Panc1 (cell line): ENCODE results near the gene BMPR2. TPM values are rescaled to one million over a fixed set of nuclear protein-coding genes. Genes with fewer than 3 reads are reported as not detected.

Experiments used
- ATAC-seq: fragments of 200-7000 bp; cut with Tn5 transposase; 2 replicates; pipeline ENCODE4 v1.9.1; 2020; ENCODE audit warnings: mild to moderate bottlenecking, moderate library complexity
- BruUV-seq: library from RNA; stranded (reverse); fragments of 400-500 nt; replicated peaks from 2 replicates; lab custom pipeline; 2021; lab: Mats Ljungman, UMichigan
- CTCF ChIA-PET: fragments of 300-600 bp; sonication (Branson Sonifier 250); formaldehyde crosslinking; loops from one replicate; lab custom pipeline; 2022; ENCODE audit warnings: antibody characterized with exemption; lab: Charles Lee
- POLR2A ChIA-PET: fragments of 300-600 bp; sonication (Branson Sonifier 250); formaldehyde crosslinking; loops from one replicate; lab custom pipeline; 2022; ENCODE audit warnings: antibody characterized with exemption; lab: Charles Lee
- DNase-seq: peaks from one replicate; pipeline ENCODE4 v3.0.0-alpha.2; 2010; ENCODE audit warnings: low read depth, low spot score
- H3K27ac ChIP-seq: 2 replicates; pipeline ENCODE4 v1.5.1; 2011; ENCODE audit warnings: mild to moderate bottlenecking, low read length, inconsistent platforms
- H3K27me3 ChIP-seq: fragments of 200-500 bp; sonication (Bioruptor generic); 2 replicates; pipeline ENCODE4 v1.6.0; 2014; ENCODE audit warnings: low read length, inconsistent platforms; ENCODE audit not compliant: control insufficient read depth, insufficient read depth
- H3K36me3 ChIP-seq: fragments of 200-500 bp; sonication (Bioruptor generic); 2 replicates; pipeline ENCODE4 v1.5.1; 2014; ENCODE audit warnings: inconsistent platforms, mild to moderate bottlenecking, low read length, moderate library complexity; ENCODE audit not compliant: control insufficient read depth, insufficient read depth
- H3K4me1 ChIP-seq: 2 replicates; pipeline ENCODE4 v1.5.1; 2011; ENCODE audit warnings: inconsistent platforms, mild to moderate bottlenecking, low read length, moderate library complexity; ENCODE audit not compliant: control insufficient read depth, insufficient read depth
- H3K4me3 ChIP-seq, 2 experiments: 2 replicates each; pipeline ENCODE4 v1.5.1; 2011 to 2012; ENCODE audit warnings: low read depth in 2 of 2, low read length in 2 of 2, mild to moderate bottlenecking in 2 of 2, inconsistent platforms in 1 of 2, moderate library complexity in 1 of 2
- H3K9me3 ChIP-seq: fragments of 200-500 bp; sonication (Bioruptor generic); 2 replicates; pipeline ENCODE4 v1.5.1; 2014; ENCODE audit warnings: low read depth, mild to moderate bottlenecking, inconsistent platforms, low read length, moderate library complexity; ENCODE audit not compliant: control insufficient read depth, insufficient read depth
- CTCF ChIP-seq: fragments of 450-650 bp; IDR thresholded peaks from 2 replicates; pipeline ENCODE4 v1.5.1; 2017; ENCODE audit warnings: mild to moderate bottlenecking
- POLR2AphosphoS5 ChIP-seq: IDR thresholded peaks from 2 replicates; pipeline ENCODE4 v1.6.1; 2012; ENCODE audit warnings: mild to moderate bottlenecking, low read depth, low read length, moderate library complexity
- REST ChIP-seq, 2 experiments: IDR thresholded peaks; 2 replicates each; pipeline ENCODE4 v1.6.1; 2011 to 2012; ENCODE audit warnings: low read depth in 2 of 2, control low read depth in 1 of 2, low read length in 1 of 2, mild to moderate bottlenecking in 1 of 2, moderate library complexity in 1 of 2; ENCODE audit not compliant: insufficient read depth in 1 of 2
- SIN3A ChIP-seq: IDR thresholded peaks from 2 replicates; pipeline ENCODE4 v1.6.1; 2012; ENCODE audit warnings: low read depth, mild to moderate bottlenecking, low read length, moderate library complexity, borderline replicate concordance; ENCODE audit not compliant: insufficient read depth
- TCF7L2 ChIP-seq: IDR thresholded peaks from 2 replicates; pipeline ENCODE4 v1.6.1; 2011; ENCODE audit warnings: mild to moderate bottlenecking, low read depth, low read length, inconsistent platforms
- in situ Hi-C: cut with HindIII; loops from 2 replicates; pipeline ENCODE4 v1.10.0; 2016; ENCODE audit warnings: low sequenced_read_pairs, low pct_unique_long_range_greater_than_20kb
- intact Hi-C: fragments of 100-400 bp; cut with micrococcal nuclease; formaldehyde crosslinking; loops from one replicate; pipeline ENCODE4 v1.10.0; 2022; ENCODE audit not compliant: unreplicated experiment
- total RNA-seq: library from RNA; stranded (reverse); gene quantifications from one replicate; pipeline ENCODE4 v1.2.1, GENCODE V29; 2021; ENCODE audit not compliant: unreplicated experiment

The BMPR2 gene
- total RNA-seq, 1 experiment from 2014 or later: 65.2 TPM

GRCh38 chr2:202555356-202555755 lies 179.2 kb downstream of the BMPR2 start:
- H3K4me1 ChIP-seq: no peaks in the 10 kb centered on the region
- H3K4me3 ChIP-seq: no peak overlapping the region
- H3K9me3 ChIP-seq: no peaks in the 10 kb centered on the region
- 0 out of 2 replicates have a peak, but pooled peaks cover 4% of the 10 kb centered on the region for H3K36me3 ChIP-seq
- DNase-seq: no peak
- no peak for ATAC-seq
- no peaks in the 10 kb centered on the region for H3K27me3 ChIP-seq
- TF ChIP-seq REST (IDR thresholded peaks at IDR 0.05; ENCODE audit: insufficient read depth in 1 of 2, low read depth in 2 of 2, low read length in 1 of 2) (no peak), TCF7L2 (no peak), SIN3A (no peak), POLR2AphosphoS5 (no peak), CTCF (no peak)
- BruUV-seq: no TSS peak
- H3K27ac ChIP-seq: no peak overlapping the region
- intact Hi-C loops: no loop called here
- CTCF ChIA-PET: no interaction called here
- in situ Hi-C loops: no loop called here
- POLR2A ChIA-PET: no interaction called here

GRCh38 chr2:202560200-202560599 lies 184.1 kb downstream of the BMPR2 start:
- ChIA-PET CTCF (no interaction called here), POLR2A (no interaction called here)
- DNase-seq (no peak), ATAC-seq (no peak)
- H3K27ac ChIP-seq: no peak overlapping the region
- TF ChIP-seq REST (IDR thresholded peaks at IDR 0.05; ENCODE audit: insufficient read depth in 1 of 2, low read depth in 2 of 2, low read length in 1 of 2): no peak
- TF ChIP-seq POLR2AphosphoS5: no peak
- no peak for TF ChIP-seq TCF7L2
- TF ChIP-seq SIN3A: no peak
- no peak for TF ChIP-seq CTCF
- H3K27me3 ChIP-seq: no peaks in the 10 kb centered on the region
- no peak overlapping the region for H3K4me3 ChIP-seq
- H3K9me3 ChIP-seq: no peaks in the 10 kb centered on the region
- in situ Hi-C loops: no loop called here
- no peaks in the 10 kb centered on the region for H3K4me1 ChIP-seq
- peaks cover 4% of the 10 kb centered on the region; the same call in 1 of the 2 replicates for H3K36me3 ChIP-seq
- intact Hi-C loops: no loop called here
- BruUV-seq: no TSS peak
